Lower leg skin (tissue), 4 donors: ENCODE data around the gene TMEM95. TPM values are rescaled to one million over a fixed set of nuclear protein-coding genes. Genes with fewer than 3 reads are reported as not detected.
A peak's percentile ranks its signal among the peaks of the same experiment; 100 is the strongest.

Experiments
- DNase-seq, 2 donors: peaks; one replicate each; pipeline ENCODE4 v3.0.0-alpha.2; 2019; ENCODE audit warnings: low spot score in 2 of 2
- H3K4me3 ChIP-seq: fragments of 200-600 bp; sonication (generic); 2 replicates; pipeline ENCODE4 v1.5.1; 2017; ENCODE audit warnings: mild to moderate bottlenecking, low read depth; ENCODE audit not compliant: poor library complexity, severe bottlenecking
- CTCF ChIP-seq, 3 donors: fragments of 450-650 bp; IDR thresholded peaks; one replicate each; pipeline ENCODE4 v1.5.1; 2016; ENCODE audit warnings: antibody characterized with exemption in 3 of 3, mild to moderate bottlenecking in 3 of 3, moderate library complexity in 2 of 3
- POLR2A ChIP-seq, 2 donors: fragments of 450-650 bp; IDR thresholded peaks; one replicate each; pipeline ENCODE4 v1.6.1; 2016 to 2017; ENCODE audit warnings: antibody characterized with exemption in 2 of 2, mild to moderate bottlenecking in 1 of 2, moderate library complexity in 1 of 2
- WGBS, 2 donors: methylation state at CpG; one replicate each; pipeline ENCODE4 v1.1.5; 2018; 5-methylcytosine and 5-hydroxymethylcytosine counted together
- intact Hi-C: fragments of 100-400 bp; cut with DNase I; formaldehyde crosslinking; loops from one replicate; pipeline ENCODE4 v1.15.0; 2023; ENCODE audit warnings: low total_unique reads
- total RNA-seq, 4 donors: library from RNA; depleted of rRNA; stranded (reverse); fragments of >200 nt; gene quantifications; one replicate each; pipeline ENCODE4 v1.1.0, GENCODE V29; 2016

The TMEM95 gene
- total RNA-seq, 4 donors from 2014 or later: not detected

DNA sequence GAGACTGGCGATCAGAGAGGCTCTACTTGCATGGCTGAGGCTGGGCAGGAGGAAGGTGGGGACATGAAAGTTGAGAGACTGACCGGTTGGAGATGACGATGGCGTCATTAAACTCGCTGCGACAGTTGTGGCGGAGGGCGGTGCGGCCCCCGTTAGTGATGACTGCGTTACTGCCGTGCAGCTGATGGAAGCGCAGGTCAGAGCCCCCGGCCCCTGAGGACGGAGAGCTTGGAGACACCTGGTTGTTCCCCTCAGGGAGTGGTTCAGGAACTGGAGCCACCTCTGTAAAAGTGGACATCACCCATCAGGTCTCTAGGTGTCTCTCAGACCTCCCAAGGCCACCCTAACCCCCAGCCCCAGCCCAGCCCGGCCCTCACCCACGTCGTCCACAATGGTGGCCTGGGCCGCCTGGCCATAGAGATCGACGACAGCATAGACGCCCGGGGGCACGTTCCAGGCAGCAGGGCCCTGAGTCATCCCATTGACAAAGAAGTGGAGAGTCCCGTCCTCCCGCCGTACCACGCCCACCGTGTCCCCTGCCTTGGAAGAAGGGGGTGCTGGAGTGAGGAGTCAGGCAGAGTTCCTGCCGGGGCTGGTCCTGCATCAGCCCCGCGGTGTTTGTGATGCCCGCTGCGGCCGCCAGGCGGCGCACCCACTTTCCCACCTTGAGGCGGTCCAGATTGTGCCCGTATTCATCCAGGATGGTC, 31.1 kb upstream of the TMEM95 start:
- TF ChIP-seq CTCF (IDR thresholded peaks at IDR 0.05) (peak in 1 of 3 donors; percentile 56), POLR2A (IDR thresholded peaks at IDR 0.05) (no peak)
- intact Hi-C loops: no loop called here
- DNase-seq: peak in 1 of 2 donors; percentile 42

GRCh38 chr17:7324438-7324779, 30.5 kb upstream of the TMEM95 start:
- WGBS, 2 donors: 85 to 88% methylated on average over 3 of the region's 3 CpGs
- H3K4me3 ChIP-seq: no peak overlapping the region
- intact Hi-C loops: no loop called here
- TF ChIP-seq POLR2A (IDR thresholded peaks at IDR 0.05): no peak
- TF ChIP-seq CTCF (IDR thresholded peaks at IDR 0.05): no peak
- no peak for DNase-seq

More for the DNA sequence above, 31.1 kb upstream of the TMEM95 start:
- 58 to 59% methylated on average over 30 to 39 of the region's 39 CpGs for WGBS, 2 donors
- no peak overlapping the region for H3K4me3 ChIP-seq

- no peak for DNase-seq
- no peak overlapping the region for H3K4me3 ChIP-seq
- TF ChIP-seq POLR2A (IDR thresholded peaks at IDR 0.05) (no peak), CTCF (IDR thresholded peaks at IDR 0.05) (no peak)
- intact Hi-C loops: no loop called here
- WGBS, 2 donors: 89 to 95% methylated on average over 18 to 19 of the region's 19 CpGs
Measured at GRCh38 chr17:7325031-7325528, 29.9 kb upstream of the TMEM95 start.

GRCh38 chr17:7326186-7326585, 28.8 kb upstream of the TMEM95 start:
- no peak for DNase-seq
- WGBS, 2 donors: 86 to 88% methylated on average over 11 of the region's 11 CpGs

DNA sequence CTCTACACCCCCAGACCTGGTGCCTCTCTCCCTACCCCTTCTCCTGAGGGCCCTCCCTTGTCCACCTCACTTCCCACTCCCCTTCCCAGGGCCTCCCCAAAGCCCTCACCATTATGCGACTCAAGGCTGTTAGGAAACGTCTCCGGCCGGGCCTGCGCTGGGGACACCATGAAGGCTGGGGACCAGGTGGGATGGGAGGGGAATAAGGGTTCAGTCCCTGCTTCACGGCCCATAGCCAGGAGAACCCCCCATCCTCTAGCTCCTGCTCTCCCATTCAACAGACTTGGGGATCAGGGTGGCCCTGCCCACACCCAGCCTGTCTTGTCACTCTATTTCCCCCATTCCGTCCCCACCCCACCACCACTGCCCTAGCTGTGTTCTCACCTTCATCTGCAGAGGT, 27.9 kb upstream of the TMEM95 start:
- DNase-seq: no peak
- whole genome bisulfite sequencing, 2 donors: 85 to 93% methylated on average over 7 of the region's 7 CpGs
- intact Hi-C loops: no loop called here
- no peak overlapping the region for H3K4me3 ChIP-seq
- TF ChIP-seq POLR2A (IDR thresholded peaks at IDR 0.05): no peak
- TF ChIP-seq CTCF (IDR thresholded peaks at IDR 0.05): no peak

More at GRCh38 chr17:7326186-7326585, 28.8 kb upstream of the TMEM95 start:
- no peak overlapping the region for H3K4me3 ChIP-seq
- intact Hi-C loops: no loop called here
- TF ChIP-seq CTCF (IDR thresholded peaks at IDR 0.05) (no peak), POLR2A (IDR thresholded peaks at IDR 0.05) (no peak)

DNA sequence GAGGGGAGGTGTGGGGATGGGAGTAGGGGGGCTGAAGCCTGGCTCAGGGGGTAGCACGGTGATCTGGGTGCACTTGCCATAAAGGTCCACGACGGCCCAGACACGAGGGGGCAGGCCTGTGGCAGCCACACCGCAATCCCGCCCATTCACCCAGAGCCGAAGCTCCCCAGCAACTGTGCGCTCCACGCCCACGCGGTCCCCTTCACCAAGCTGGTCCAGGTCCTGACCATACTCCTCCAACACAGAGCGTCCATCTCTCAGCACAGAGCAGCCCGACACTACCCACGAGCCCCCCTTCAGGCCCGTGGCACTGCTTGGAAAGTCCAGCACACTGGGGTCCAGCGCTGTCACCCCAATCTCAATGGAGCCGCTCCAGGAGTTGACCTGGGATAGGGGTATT, 27.5 kb upstream of the TMEM95 start:
- no peak overlapping the region for H3K4me3 ChIP-seq
- no peak for TF ChIP-seq CTCF (IDR thresholded peaks at IDR 0.05)
- TF ChIP-seq POLR2A (IDR thresholded peaks at IDR 0.05): no peak
- intact Hi-C loops: no loop called here
- no peak for DNase-seq
- 79 to 84% methylated on average over 17 of the region's 17 CpGs for WGBS, 2 donors
